Rectal smooth muscle tissue (tissue), 1 donor: ENCODE results near the gene RECK.
A peak's percentile ranks its signal among the peaks of the same experiment; 100 is the strongest.
"Not testable (repeated sequence)": the region's sequence is repeated elsewhere in the genome, so short reads cannot be mapped to it uniquely, and the experiment has no call there.

Experiments used
- H3K27ac ChIP-seq: one replicate; pipeline ENCODE4 v1.7.0; 2013; ENCODE audit warnings: low read depth, low read length, inconsistent platforms
- H3K27me3 ChIP-seq: one replicate; pipeline ENCODE4 v1.7.0; 2013; ENCODE audit warnings: low read length; ENCODE audit not compliant: control insufficient read depth, insufficient read depth
- H3K36me3 ChIP-seq: one replicate; pipeline ENCODE4 v1.7.0; 2013; ENCODE audit warnings: low read length; ENCODE audit not compliant: control insufficient read depth, insufficient read depth
- H3K4me1 ChIP-seq: one replicate; pipeline ENCODE4 v1.7.0; 2013; ENCODE audit warnings: low read length; ENCODE audit not compliant: control insufficient read depth, insufficient read depth
- H3K4me3 ChIP-seq: one replicate; pipeline ENCODE4 v1.7.0; 2013; ENCODE audit warnings: low read length
- H3K9ac ChIP-seq: one replicate; pipeline ENCODE4 v1.7.0; 2013; ENCODE audit warnings: low read length

Gene RECK

DNA sequence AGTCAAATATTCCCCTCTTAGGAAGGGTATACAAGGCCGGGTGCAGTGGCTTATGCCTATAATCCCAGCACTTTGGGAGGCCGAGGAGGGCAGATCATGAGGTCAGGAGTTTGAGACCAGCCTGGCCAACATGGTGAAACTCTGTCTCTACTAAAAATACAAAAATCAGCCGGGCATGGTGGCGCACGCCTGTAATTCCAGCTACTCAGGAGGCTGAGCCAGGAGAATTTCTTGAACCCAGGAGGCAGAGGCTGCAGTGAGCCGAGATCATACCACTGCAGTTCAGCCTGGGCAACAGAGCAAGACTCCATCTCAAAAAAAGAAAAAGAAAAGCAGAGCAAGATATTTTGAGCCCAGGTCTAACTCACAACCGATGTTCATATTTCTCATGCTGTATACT is 95.0 kb downstream of the RECK start:
- H3K27me3 ChIP-seq: not testable (repeated sequence)

DNA sequence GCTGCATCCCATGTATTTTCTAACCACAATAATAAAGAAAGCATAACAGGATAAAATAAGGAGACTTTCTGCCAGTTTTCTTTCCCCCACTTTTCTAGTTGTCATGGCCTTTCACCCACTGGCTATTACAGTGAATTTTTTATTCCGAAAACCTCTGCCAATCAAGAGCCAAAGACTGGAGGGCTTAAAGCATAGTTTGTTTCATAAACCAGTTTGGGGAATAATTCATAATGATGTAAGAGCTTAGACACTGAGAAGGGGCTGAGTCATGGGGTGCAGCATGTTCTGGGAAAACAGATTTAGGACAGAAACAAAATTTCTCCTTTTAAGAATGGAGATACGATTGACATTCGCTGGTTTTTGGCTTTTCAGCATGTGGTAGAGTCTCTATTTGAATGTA is 95.4 kb downstream of the RECK start:
- no peaks in the 10 kb centered on the region for H3K27me3 ChIP-seq
- no peaks in the 10 kb centered on the region for H3K36me3 ChIP-seq
- H3K9ac ChIP-seq: no peak overlapping the region
- H3K4me1 ChIP-seq: no peaks in the 10 kb centered on the region
- no peak overlapping the region for H3K4me3 ChIP-seq
- no peak overlapping the region for H3K27ac ChIP-seq

More for the DNA sequence above, 95.0 kb downstream of the RECK start:
- not testable (repeated sequence) for H3K4me1 ChIP-seq, H3K4me3 ChIP-seq, H3K36me3 ChIP-seq, H3K27ac ChIP-seq, H3K9ac ChIP-seq

DNA sequence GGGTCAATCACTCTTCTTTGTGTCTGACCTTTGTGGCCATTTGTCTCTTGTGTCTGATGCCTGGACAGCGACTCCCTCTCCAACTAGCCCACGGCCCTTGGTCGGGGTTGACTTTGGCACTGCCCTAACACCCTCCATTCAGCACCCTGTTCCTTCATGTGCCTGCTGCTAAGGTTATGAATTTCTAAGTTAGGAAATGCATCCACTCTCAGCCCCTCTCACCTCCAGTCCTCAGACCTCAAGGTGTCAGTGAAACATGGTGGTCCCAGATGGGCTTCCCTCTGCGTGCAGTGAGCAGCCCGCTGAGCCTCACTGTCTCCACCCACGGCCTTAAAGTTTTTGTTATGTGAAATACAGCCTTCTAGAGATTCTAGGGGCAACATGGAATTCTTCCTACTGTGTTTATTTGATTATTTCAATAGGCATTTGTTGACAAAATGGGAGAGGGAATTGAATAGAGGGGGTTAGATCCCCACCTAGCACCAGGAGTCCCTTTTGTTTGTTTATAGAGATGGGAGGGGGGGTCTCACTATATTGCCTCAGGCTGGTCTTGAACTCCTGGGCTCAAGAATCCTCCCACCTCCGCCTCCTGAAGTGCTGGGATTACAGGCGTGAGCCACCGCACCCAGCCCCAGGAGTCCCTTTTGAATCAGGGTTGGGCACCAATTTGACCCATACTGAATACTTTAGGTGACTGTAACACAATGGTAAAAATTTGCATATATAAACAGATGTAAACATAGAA is 98.2 kb downstream of the RECK start:
- H3K27me3 ChIP-seq: no peaks in the 10 kb centered on the region
- no peaks in the 10 kb centered on the region for H3K36me3 ChIP-seq
- peaks cover 5% of the 10 kb centered on the region for H3K4me1 ChIP-seq
- no peak overlapping the region for H3K27ac ChIP-seq
- no peak overlapping the region for H3K4me3 ChIP-seq
- no peak overlapping the region for H3K9ac ChIP-seq

DNA sequence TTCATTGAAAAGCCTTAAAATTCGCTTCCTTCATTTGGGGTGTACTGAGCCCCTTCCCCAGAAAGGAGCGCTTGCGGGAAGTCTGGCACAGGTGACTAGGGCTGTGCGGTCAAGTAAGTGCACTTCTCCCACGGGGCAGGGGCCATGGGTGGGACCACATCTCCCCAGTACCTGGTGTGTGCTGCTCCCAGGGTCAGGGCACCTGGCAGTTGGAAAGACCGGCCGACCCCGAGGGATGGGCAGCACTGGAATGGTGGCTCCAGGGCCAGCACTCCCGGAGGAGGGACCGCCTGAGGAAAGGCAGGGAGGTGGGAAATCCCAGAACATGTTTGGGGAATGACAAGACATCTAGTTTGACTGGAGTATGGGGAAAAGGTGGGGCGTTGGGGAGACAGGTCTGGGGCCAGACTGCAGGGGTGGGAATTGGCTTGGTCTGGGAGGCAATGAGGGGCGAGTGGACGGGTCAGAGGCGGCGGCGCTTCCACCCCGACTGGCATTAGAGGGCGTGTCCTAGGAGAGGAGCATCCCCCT is 99.1 kb downstream of the RECK start:
- Histone ChIP-seq H3K4me3 (peak overlapping the region; percentile 69), H3K36me3 (no peaks in the 10 kb centered on the region), H3K27ac (peak overlapping the region; percentile 86), H3K27me3 (no peaks in the 10 kb centered on the region), H3K9ac (no peak overlapping the region), H3K4me1 (peaks cover 14% of the 10 kb centered on the region)

DNA sequence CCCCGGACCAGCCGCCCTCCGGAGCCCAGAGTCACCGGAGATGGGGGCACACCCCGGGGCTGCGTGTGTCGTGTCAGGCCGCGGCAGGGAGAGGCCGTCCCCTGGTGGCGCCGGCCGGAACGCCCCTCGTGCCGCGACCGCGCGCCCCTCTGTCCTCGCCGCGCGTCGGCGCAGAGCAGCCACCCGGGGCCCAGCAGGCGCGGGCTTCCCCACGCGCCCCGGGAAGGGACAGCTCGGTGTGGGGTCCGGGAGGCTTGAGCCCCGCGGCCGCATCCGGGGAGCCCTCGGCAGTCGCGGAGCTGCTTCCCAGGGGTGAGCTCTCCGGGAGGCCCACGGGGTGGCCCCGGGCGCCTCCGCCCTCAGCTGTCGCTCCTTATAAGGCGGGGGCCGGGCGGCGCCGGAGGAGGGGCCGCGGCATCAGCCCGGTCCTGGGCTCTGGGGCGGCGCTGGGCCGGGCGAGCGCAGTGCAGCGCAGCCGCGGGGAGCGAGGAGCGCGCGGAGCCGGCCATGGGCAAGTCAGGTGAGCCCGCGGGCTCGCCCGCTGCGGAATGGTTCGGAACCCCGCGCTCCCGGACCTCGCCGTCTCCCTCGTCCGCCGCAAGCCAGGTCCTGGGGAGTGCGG is 99.7 kb downstream of the RECK start, which contains the start of gene GLIPR2:
GLIPR2 (plus strand) TSS at position 462 of the 622 bp plus-strand sequence; CDS start at position 508, 46 bp downstream.
- Histone ChIP-seq H3K27me3 (no peaks in the 10 kb centered on the region), H3K4me3 (peak within 1 kb of the TSS; percentile 69), H3K4me1 (peaks cover 18% of the 10 kb centered on the region), H3K9ac (peak within 1 kb of the TSS; percentile 64), H3K27ac (peak within 1 kb of the TSS; percentile 86), H3K36me3 (no peaks in the 10 kb centered on the region)

DNA sequence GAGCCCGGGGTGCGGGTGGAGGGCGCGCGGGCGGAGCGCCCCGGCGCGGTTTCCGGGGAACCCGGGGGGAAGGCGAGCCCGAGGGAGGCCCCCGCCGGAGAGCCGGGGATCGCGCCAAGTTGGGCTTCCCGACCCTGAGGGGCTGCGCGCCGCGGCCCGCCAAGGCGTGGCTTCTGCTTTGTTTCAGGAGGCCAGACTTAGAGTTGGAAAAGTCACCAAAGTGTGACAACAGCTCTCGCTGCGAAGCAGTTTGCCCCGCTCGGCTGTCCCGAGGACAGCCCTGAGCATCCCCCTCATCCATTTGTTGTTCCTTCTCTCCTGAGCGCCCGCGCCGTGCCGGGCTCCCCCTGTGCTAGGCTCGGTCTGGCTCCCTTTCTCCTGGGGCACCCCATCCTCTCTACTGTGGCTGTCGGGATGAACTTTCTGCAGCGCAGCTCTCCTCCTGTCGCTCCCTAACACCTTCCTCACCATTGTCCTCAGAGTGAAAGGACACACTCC is 100.2 kb downstream of the RECK start:
- Histone ChIP-seq H3K9ac (peak overlapping the region; percentile 64), H3K36me3 (no peaks in the 10 kb centered on the region), H3K4me1 (peaks cover 21% of the 10 kb centered on the region), H3K27ac (peak overlapping the region; percentile 86), H3K4me3 (peak overlapping the region; percentile 69), H3K27me3 (no peaks in the 10 kb centered on the region)

DNA sequence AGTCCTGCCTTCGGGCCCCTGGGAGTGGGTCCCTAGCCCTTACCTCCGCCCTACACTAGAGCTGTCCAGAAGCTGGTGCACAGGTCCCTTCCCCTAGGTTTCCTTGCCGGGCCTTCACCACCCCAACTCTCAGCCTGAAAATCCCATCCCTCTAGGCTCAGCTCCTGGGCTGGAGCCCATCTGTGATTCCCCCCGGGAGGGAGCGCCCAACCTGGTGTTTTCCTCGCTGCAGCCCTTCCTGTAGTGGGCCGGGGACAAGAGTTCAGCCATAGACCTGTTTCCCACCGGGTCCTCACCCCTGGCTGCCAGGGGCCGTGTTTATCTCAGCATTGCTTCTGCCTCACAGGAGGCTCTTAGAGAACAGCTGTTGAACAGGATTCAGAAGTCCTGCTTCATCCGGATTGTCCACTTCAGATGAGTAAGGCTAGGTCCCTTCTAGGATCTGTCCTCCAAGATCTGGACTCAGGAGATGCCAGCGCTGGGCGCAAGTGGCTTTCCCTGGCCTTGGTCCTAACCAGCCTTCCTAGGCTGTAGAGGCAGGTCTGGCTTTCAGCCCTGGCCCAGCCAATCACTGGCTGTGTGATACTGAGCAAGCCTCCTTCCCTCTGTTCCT is 100.8 kb downstream of the RECK start:
- Histone ChIP-seq H3K4me1 (peaks cover 27% of the 10 kb centered on the region), H3K27ac (peak overlapping the region; percentile 86)

DNA sequence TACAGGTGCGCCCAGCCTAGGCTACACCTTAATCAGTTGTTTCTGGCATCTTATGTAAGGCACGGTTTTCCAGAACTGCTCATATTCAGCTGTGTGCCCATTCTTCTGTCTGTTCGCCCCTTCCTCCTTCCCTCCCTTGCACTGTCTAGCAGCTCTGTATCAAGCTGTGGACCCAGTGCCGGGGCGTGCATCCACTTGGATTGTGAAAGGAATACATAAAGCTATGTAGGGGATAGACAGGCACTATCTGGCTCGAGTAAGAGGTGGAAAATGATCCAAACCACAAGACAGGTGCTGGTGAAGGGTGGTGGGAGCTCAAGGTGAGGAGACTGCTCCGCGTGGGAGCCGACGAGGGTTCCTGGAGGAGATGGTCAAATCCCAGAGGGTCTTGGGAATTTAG is 101.8 kb downstream of the RECK start:
- Histone ChIP-seq H3K4me1 (peaks cover 37% of the 10 kb centered on the region), H3K36me3 (no peaks in the 10 kb centered on the region), H3K9ac (no peak overlapping the region), H3K4me3 (no peak overlapping the region), H3K27ac (no peak overlapping the region), H3K27me3 (no peaks in the 10 kb centered on the region)

More for the DNA sequence above, 100.8 kb downstream of the RECK start:
- Histone ChIP-seq H3K9ac (peak overlapping the region; percentile 64), H3K4me3 (peak overlapping the region; percentile 69), H3K27me3 (no peaks in the 10 kb centered on the region), H3K36me3 (no peaks in the 10 kb centered on the region)

DNA sequence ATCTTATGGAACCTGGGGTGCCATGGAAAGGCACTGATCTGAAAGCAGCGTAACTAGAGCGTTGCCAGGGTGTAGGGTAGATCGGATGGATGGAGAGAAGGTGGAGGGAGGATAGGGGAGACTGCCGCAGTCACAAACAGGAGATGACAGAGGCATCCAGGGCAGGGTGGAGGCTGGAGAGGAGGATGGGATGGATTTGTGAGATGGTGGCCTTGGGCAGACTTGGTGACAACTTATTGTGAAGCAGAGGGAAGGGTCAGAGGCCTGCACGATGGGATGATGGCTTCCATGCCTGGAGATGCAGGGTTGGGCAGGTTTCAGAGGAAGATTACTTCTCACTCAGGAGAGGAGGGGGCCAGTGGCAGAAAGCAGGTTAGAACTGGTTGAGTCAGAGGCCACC is 102.2 kb downstream of the RECK start:
- Histone ChIP-seq H3K27me3 (no peaks in the 10 kb centered on the region), H3K36me3 (no peaks in the 10 kb centered on the region), H3K27ac (no peak overlapping the region), H3K9ac (no peak overlapping the region), H3K4me3 (no peak overlapping the region), H3K4me1 (peaks cover 38% of the 10 kb centered on the region)

DNA sequence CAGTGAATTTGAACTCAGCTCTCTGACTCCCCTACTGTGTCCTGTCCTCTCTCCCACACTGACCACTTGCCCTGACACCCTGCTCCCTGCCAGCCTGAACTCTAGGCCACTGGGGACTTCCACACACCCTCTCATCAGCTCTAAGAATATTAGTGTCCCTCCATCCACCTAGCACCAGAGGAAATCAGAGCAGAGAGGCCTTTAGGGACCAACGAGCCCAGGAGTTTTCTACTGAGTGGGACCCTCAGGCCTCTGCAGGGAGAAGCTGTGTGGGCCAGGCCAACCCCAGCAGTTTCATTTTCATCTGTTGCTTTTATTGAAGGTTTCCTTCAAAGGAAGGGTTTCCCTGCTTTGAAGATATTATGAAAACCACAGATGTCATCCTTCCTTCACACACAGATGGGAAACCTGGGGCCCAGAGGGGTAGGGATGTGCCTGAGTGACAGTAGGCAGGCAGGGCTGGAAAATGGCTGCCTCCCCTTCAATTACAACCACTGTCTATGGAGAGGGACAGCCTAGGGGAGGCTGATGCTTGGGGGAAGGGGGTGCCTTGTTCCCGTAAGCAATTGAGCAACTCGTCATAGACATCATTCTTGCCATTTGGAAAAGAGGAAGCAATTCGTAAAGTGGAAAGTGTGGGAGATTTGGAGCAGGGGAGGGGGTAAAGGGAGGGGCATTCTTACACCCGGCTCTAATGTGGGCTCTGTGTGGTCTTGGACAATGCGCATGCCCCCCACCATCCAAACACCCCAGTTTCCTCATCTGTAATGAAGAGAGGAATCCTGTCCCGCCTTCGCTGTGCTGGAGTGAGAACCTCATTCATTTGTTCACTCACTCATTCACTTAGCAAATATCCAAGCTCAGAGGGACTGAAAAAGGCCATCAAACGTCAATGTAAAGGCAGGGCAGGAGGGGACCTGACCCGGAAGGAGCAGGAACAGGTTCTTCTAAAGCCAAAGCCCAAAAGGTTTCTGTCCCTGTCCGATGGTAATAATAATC is 103.7 kb downstream of the RECK start:
- Histone ChIP-seq H3K4me3 (no peak overlapping the region), H3K27ac (peak overlapping the region; percentile 64), H3K4me1 (peaks cover 44% of the 10 kb centered on the region), H3K9ac (no peak overlapping the region), H3K27me3 (no peaks in the 10 kb centered on the region), H3K36me3 (peaks cover 5% of the 10 kb centered on the region)

DNA sequence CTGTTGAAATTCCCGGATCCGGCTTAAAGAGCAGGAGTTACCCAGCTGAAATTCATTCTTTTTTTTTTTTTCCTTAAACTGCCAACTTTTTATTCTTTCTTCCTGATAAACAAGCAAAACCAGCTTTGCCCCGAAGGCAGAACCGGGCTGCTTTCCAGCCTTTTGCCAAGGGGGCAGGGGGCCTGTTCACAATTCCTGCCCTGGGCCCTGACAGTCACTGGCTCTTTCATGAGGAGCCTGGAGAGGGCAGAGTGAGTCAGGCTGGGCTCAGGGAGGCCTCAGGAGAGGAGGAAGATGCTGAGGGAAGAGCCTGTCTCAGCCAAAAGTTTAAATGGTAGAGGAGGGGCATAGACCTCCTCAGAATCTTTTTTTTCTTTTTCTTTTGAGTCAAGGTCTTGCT is 104.6 kb downstream of the RECK start:
- Histone ChIP-seq H3K27me3 (no peaks in the 10 kb centered on the region), H3K36me3 (peaks cover 5% of the 10 kb centered on the region), H3K27ac (peak overlapping the region; percentile 89), H3K4me1 (peaks cover 44% of the 10 kb centered on the region), H3K9ac (no peak overlapping the region), H3K4me3 (no peak overlapping the region)
